H4 (cell line): ENCODE data around the gene ZNF407. TPM values are rescaled to one million over a fixed set of nuclear protein-coding genes. Genes with fewer than 3 reads are reported as not detected.

Experiments
- total RNA-seq: library from RNA; depleted of rRNA; stranded (reverse); fragments of >200 nt; shearing (Covaris generic); gene quantifications from 2 replicates; pipeline ENCODE4 v1.2.3, GENCODE V29; 2014; rRNA removed

ZNF407 gene
- total RNA-seq, 1 experiment from 2014 or later = 5.6 TPM

Other genes with a start within 250 kb of the ZNF407 start
- gene DIPK1C, start 140.6 kb upstream of the ZNF407 start, total RNA-seq = 1.6 TPM in 1 of 2 replicates, not detected in the other
- 42.9 and 57.3 TPM in 2 replicates for gene CNDP2, start 101.5 kb upstream of the ZNF407 start, total RNA-seq
- gene CNDP1, start 63.4 kb upstream of the ZNF407 start, total RNA-seq = not detected in 2 replicates